ENCODE data around the gene DDX27.

The DDX27 gene

GRCh38 chr20:49283703-49284625 is 64.7 kb downstream of the DDX27 start:
- TF ChIP-seq REST (IDR thresholded peaks at IDR 0.05; ENCODE audit: insufficient read depth in 1 of 2, low read depth in 2 of 2, low read length in 2 of 2) = no peak
- no peak for TF ChIP-seq SIN3A (IDR thresholded peaks at IDR 0.05; ENCODE audit: borderline replicate concordance, insufficient read depth, low read length)
- TF ChIP-seq POLR2AphosphoS5 (IDR thresholded peaks at IDR 0.05; ENCODE audit: low read depth, low read length) = peak; percentile 76
- no peak for TF ChIP-seq TAF1 (IDR thresholded peaks at IDR 0.05; ENCODE audit: borderline replicate concordance, insufficient read depth, low read length)
- TF ChIP-seq FOXP2 (optimal IDR thresholded peaks at IDR 0.05; ENCODE audit: borderline replicate concordance, extremely low read depth, extremely low read length, insufficient read depth) = no peak

DNA sequence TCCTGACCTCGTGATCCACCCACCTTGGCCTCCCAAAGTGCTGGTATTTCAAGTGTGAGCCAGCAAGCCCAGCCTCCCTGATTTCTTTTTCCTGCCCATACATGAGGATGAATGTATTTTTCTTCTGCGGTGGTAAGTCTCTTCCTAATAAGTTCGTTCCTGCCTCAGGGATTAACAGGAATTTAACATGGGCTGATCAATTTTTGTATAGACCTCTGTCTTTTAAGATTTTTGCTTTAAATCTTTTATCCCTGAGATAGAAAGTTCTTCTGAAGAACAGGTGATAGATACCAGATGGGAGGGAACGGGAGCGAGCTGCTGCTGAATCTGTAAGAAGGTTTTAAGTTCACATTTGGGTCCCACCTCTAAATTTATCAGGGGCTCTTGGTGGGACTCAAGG is 65.6 kb downstream of the DDX27 start:
- TF ChIP-seq POLR2AphosphoS5 (IDR thresholded peaks at IDR 0.05; ENCODE audit: low read depth, low read length) (peak; percentile 40), TAF1 (IDR thresholded peaks at IDR 0.05; ENCODE audit: borderline replicate concordance, insufficient read depth, low read length) (no peak), REST (IDR thresholded peaks at IDR 0.05; ENCODE audit: insufficient read depth in 1 of 2, low read depth in 2 of 2, low read length in 2 of 2) (no peak)

DNA sequence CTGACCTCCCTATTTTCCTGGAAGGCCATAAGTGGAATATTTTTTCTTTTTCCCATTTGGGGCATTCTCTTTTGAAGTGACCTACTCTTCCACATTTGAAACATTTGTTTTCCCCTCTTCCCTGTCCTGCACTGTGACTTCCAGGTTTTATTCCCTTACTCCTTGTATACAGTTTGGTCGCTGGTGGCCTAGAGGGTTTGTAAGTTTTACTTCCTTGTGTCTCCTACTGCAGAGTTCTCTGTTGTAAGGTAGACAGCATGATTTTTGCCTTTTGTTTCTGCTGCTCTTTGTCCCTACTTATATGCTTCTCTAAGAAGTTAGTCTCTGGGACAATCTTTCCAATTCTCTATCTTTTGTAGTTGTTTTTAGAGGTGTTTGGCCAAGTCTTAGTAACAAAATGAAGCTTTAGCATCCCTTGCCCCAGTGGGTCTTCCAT is 66.0 kb downstream of the DDX27 start:
- TF ChIP-seq POLR2AphosphoS5 (IDR thresholded peaks at IDR 0.05; ENCODE audit: low read depth, low read length) = no peak; the same call in none of the 2 replicates
- no peak for TF ChIP-seq SIN3A (IDR thresholded peaks at IDR 0.05; ENCODE audit: borderline replicate concordance, insufficient read depth, low read length)
- TF ChIP-seq TAF1 (IDR thresholded peaks at IDR 0.05; ENCODE audit: borderline replicate concordance, insufficient read depth, low read length) = no peak
- no peak for TF ChIP-seq REST (IDR thresholded peaks at IDR 0.05; ENCODE audit: insufficient read depth in 1 of 2, low read depth in 2 of 2, low read length in 2 of 2)
- no peak for TF ChIP-seq FOXP2 (optimal IDR thresholded peaks at IDR 0.05; ENCODE audit: borderline replicate concordance, extremely low read depth, extremely low read length, insufficient read depth)

- TF ChIP-seq POLR2AphosphoS5 (IDR thresholded peaks at IDR 0.05; ENCODE audit: low read depth, low read length) (peak; percentile 55; the same call in 1 of the 2 replicates), FOXP2 (optimal IDR thresholded peaks at IDR 0.05; ENCODE audit: borderline replicate concordance, extremely low read depth, extremely low read length, insufficient read depth) (no peak)
Measured at GRCh38 chr20:49285813-49286494, 66.7 kb downstream of the DDX27 start.

DNA sequence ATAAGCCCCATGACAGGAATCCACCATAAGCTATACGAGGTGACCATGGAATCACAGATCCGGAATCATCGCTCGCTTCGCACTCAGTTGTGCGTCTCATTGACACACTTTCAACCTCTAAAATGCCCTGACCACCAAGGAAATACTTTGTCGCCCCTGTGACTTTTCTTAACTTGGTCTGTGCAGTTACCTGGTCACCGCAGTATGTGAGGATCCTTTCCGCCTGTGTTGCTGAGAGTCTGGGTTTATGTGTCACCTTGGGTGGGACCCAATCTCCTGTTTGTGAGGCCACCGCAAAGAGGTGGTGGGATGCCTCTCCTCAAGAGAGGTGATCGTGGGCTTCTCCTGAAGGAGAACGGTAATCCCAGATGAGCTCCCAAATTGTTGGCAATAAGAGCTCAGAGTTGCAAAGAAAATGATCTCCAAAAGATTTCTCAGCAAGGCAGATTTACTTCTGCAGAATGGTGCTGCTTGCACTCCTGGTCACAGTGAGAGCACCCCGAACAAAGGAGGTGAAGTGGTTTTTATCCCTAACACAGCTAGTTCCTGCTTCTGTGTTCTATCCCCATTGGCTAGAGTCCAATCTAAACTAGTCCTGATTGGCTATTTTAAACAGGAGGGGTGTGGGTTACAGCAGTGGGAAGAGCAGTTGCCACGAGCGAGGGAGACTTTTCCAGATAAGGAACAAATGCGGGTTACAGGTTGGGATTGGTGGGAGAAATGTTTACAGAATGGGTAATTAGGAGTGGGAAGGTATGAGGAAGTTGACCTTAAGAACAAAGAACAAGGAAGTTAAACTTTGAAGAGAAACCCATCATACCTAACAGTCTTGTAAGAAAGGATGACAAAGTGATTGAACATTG is 67.7 kb downstream of the DDX27 start:
- TF ChIP-seq POLR2AphosphoS5 (IDR thresholded peaks at IDR 0.05; ENCODE audit: low read depth, low read length) (0 out of 2 replicates have a peak, but pooled peaks have one; percentile 67), FOXP2 (optimal IDR thresholded peaks at IDR 0.05; ENCODE audit: borderline replicate concordance, extremely low read depth, extremely low read length, insufficient read depth) (no peak)

Data from PFSK-1 (cell line).